OCI-LY7 (cell line): ENCODE results near the gene HEG1.

ENCODE experiments used
- EZH2phosphoT487 ChIP-seq: fragments of 200-600 bp; sonication (generic); IDR thresholded peaks from 2 replicates; pipeline ENCODE4 v1.6.1; 2018; ENCODE audit warnings: low read depth, borderline replicate concordance, mild to moderate bottlenecking, mixed run types, antibody characterized with exemption, low read length, moderate library complexity, mixed read lengths
- TF ChIP-seq, protein P1 (sequence below): fragments of 200-600 bp; sonication (generic); conservative IDR thresholded peaks from 2 replicates; pipeline ENCODE4 v1.5.1; 2014; ENCODE audit warnings: mild to moderate bottlenecking, antibody characterized with exemption, low read length, moderate library complexity, mixed read lengths

DNA sequence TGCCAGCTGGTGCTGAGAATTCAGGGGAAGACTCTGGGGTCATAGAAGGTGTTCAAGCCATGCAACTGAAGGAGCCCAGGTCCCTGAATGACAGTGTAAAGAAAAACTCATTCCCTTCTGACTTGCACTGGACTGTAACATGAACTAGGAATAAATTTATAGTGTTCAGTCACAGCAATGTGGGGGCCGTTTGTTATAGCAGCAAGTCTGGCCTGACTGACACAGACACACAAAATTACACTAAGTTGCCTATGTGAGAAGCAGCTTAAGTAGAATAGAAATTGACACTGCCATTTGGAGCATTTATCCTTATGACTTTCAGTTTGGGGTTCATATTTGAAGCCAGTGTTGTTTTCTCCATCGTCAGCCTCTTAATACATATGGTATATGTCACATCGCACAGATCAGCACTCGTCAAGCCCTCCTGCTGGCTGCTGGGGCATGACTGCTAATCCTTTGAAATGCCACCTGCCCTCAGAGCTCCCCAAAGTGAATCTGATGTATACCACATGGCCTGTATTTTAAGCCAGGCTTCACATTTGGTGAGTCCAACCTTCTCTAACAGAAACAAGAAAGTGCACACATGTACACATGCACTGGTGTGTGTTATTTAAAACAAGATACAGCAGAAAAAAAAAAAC, 17.1 kb upstream of the HEG1 start:
- TF ChIP-seq, protein P1, sequence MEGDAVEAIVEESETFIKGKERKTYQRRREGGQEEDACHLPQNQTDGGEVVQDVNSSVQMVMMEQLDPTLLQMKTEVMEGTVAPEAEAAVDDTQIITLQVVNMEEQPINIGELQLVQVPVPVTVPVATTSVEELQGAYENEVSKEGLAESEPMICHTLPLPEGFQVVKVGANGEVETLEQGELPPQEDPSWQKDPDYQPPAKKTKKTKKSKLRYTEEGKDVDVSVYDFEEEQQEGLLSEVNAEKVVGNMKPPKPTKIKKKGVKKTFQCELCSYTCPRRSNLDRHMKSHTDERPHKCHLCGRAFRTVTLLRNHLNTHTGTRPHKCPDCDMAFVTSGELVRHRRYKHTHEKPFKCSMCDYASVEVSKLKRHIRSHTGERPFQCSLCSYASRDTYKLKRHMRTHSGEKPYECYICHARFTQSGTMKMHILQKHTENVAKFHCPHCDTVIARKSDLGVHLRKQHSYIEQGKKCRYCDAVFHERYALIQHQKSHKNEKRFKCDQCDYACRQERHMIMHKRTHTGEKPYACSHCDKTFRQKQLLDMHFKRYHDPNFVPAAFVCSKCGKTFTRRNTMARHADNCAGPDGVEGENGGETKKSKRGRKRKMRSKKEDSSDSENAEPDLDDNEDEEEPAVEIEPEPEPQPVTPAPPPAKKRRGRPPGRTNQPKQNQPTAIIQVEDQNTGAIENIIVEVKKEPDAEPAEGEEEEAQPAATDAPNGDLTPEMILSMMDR, result no peak
- TF ChIP-seq EZH2phosphoT487, result no peak
